GM18526 (cell line): Measurements from ENCODE around the gene TNFRSF8.

Experiments used
- POLR2A ChIP-seq: IDR thresholded peaks from 3 replicates; pipeline ENCODE4 v1.6.1; 2011; ENCODE audit not compliant: insufficient read length; ENCODE audit errors: extremely low read depth

TNFRSF8 gene

DNA sequence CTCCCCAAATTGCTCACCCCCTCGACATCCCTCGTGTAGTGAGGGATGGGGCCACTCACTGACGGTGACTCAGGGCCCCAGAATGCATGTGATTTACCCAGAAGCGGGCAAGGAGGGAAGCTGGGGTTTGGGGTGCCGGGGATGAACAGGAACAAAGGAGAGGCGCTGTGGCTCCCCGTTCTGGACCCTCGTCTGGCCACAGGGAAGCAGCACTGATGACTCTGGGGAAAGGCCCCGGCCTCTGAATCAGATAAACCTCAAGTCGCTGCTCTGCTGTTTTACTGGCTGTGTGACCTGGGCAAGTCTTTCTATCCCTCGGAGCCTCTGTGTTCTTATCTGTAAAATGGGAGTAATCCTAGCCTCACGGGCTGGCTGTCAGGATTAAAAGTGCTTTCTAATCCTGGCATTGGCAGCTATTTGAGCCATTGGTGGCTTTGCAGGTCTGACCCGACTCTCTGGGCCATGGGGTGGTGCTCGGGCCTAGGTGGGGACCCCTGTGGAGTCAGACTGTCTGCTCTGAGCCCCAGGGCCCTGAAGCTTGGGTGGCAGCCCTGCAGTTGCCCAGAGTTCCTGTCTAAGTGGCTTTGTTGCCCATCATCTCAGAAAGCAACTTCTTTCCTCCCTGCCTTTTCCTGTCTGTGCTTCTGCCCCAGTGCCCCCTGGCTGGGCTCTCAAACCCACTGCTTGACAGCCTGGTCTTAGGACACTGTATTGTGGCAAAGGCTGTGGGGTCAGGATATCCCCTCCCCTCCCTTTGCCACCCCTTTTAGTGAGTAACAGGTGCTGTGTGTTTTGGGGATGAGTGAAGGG, 109.1 kb downstream of the TNFRSF8 start:
- TF ChIP-seq POLR2A, result no peak

DNA sequence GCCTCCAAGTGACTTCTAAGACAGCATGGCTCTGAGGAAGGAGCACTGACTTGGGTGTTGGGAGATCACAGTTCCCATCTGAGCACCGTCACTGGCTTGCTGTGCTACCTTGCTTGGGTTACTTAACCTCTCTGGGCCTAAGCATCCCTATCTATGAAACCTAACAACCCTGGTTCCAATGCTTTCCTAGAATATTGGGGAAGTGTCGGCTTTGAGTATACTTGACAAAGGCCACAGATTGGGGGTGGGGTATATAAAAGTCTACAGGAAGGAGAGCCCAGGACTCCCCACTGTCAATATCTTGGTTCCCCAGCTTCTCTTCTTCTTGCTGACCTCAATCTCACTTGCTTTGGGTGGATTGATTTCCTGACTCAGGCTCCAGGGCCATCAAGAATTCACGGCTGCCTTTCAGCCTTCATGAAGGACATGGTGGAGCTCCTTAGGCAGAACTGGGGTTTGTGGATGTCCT, 110.0 kb downstream of the TNFRSF8 start:
- TF ChIP-seq POLR2A, result no peak

- TF ChIP-seq POLR2A, result no peak
These were observed 110.6 kb downstream of the TNFRSF8 start for GRCh38 chr1:12173631-12174121.

GRCh38 chr1:12174924-12175810, 112.1 kb downstream of the TNFRSF8 start:
- TF ChIP-seq POLR2A, result no peak

GRCh38 chr1:12176298-12177118, 113.4 kb downstream of the TNFRSF8 start:
- TF ChIP-seq POLR2A, result no peak

DNA sequence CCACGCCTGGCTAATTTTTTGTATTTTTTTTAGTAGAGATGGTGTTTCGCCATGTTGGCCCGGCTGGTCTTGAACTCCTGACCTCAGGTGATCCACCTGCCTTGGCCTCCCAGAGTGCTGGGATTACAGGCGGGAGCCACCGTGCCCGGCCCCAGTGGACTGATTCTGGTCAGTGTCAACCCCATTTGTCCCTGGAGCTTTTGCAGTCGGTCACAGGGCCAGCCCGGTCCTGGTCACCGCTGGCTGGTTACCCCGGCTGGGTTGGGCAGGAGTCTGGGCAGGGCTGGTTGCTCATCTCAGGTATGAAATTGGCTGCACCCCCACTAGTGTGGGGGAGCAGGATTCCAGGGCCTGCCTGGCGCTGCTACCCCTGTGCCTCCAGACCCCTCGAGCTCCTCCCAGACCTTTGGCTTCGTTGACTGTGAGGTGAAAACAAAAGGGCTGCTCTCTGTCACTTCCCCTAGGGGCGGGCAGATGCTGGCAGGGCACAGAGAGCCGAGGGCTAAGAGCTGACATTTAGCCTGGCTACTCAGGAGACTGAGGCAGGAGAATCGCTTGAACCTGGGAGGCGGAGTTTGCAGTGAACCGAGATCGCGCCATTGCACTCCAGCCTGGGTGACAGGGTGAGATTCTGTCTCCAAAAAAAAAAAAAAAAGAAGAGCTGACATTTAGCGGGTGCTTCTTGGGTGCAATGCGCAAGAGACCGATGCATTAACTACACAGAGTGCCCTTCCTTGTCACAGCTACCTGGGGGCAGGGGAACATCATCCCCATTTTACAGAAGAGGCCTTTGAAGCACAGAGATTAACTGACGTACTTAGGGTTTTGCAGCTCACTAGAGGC, 114.3 kb downstream of the TNFRSF8 start:
- no peak for TF ChIP-seq POLR2A

DNA sequence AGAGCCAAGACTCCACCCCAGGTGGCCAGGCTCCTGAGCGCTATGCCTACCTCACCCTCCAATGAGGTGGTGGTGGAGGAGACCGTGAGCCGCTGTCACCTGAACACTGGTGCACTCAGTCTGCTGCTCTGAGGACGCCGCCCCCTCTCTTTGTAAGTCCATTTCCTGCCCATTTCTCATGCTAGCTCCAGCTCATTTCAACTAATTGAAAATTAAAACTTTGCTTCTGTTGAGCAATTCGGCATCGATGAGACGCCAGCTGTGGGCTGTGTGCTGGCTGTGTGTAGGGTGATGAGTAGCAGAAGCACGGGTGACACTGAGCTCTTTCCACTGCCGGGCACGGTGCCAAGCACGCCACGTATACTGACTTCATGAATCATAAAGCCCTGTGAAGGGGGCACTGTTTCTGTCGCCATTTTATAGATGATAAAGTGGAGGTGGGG, 114.9 kb downstream of the TNFRSF8 start:
- TF ChIP-seq POLR2A, result no peak

- TF ChIP-seq POLR2A, result no peak
These were observed 115.4 kb downstream of the TNFRSF8 start for GRCh38 chr1:12178511-12178910.

GRCh38 chr1:12179111-12179519, 116.0 kb downstream of the TNFRSF8 start:
- TF ChIP-seq POLR2A, result no peak

GRCh38 chr1:12179676-12180075, 116.6 kb downstream of the TNFRSF8 start:
- no peak for TF ChIP-seq POLR2A

GRCh38 chr1:12180315-12180714, 117.2 kb downstream of the TNFRSF8 start:
- TF ChIP-seq POLR2A, result no peak

GRCh38 chr1:12180903-12181302, 117.8 kb downstream of the TNFRSF8 start:
- TF ChIP-seq POLR2A, result no peak

DNA sequence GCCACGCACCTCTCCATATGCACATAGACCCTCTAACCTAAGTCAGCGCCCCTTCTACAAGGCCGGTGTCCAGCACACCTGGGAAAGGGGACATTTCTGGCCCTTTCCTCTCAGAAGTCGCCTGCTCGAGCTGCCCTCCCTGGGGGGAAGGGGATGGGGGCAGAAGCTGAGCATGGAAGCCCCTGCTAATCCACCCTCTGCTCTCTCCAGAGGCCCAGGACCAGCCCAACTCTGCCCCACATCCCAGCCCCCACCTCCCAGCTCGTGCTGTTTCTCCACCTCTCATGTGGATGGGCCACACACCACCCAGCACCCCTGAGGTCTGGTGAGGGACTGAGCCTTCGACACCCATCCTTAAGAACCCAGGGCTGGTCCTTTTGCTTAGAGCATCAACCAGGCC, 118.5 kb downstream of the TNFRSF8 start:
- no peak for TF ChIP-seq POLR2A

DNA sequence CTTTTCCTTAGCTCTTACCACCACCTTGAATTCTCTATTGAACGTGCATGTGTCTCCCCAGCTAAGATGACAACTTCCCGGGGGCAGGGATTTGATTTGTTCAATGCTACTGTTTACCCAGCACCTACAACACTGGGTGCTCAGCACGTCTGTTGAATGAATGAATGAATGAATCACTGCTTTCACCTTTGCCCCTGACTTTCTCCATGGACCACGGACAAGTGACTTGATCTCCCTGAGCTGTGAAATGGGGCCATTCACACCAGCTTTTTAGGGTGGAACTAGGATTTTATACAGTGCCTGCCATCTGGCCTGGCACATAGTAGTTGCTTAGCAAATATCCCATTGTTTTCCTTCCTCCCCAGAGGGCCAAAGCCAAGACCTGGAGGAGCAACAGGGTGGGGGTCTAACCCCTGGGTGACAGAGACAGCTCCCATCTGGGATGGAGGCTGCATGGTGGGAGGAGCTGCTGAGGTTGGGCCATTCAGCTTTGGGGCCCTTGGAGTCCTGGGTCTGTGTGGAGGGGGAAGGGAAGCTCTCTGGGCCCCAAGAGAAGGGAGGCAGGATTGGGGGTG, 119.4 kb downstream of the TNFRSF8 start:
- TF ChIP-seq POLR2A, result no peak
